H54 (cell line): ENCODE results near the gene MED12.

ENCODE experiments used
- DNase-seq: peaks from one replicate; pipeline ENCODE4 v3.0.0; 2011; ENCODE audit warnings: low spot score, mixed read lengths; ENCODE audit not compliant: insufficient read length
- FAIRE-seq: peaks from 3 replicates; lab custom pipeline; 2011; peaks lifted over from hg19 to GRCh38; lab: Jason Lieb, UNC
- POLR2A ChIP-seq: IDR thresholded peaks from 2 replicates; pipeline ENCODE4 v1.6.1; 2011; ENCODE audit warnings: low read depth, mild to moderate bottlenecking, low read length

Gene MED12

DNA sequence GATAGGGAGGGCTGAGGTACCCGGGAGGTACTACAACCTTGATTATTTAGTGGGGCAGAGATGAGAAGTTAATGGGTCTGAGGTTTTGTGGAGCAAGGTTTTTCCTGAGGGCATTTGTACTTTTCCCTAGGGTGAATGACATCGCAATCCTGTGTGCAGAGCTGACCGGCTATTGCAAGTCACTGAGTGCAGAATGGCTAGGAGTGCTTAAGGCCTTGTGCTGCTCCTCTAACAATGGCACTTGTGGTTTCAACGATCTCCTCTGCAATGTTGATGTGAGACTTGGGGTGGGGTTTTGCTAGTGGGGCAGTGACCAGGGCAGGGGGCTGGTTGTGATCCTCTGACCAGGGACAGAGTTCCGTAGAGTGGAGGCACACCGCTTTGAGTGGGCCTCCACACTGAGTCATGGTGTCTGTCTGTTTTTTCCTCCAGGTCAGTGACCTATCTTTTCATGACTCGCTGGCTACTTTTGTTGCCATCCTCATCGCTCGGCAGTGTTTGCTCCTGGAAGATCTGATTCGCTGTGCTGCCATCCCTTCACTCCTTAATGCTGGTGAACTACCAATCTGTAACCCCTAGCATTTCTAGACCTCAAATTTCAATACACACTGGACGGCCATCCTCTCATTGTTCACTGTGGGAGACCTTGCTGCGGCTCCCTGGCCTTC is 9.9 kb downstream of the MED12 start:
- no peak for TF ChIP-seq POLR2A
- FAIRE-seq (no peak), DNase-seq (peak; percentile 35)

DNA sequence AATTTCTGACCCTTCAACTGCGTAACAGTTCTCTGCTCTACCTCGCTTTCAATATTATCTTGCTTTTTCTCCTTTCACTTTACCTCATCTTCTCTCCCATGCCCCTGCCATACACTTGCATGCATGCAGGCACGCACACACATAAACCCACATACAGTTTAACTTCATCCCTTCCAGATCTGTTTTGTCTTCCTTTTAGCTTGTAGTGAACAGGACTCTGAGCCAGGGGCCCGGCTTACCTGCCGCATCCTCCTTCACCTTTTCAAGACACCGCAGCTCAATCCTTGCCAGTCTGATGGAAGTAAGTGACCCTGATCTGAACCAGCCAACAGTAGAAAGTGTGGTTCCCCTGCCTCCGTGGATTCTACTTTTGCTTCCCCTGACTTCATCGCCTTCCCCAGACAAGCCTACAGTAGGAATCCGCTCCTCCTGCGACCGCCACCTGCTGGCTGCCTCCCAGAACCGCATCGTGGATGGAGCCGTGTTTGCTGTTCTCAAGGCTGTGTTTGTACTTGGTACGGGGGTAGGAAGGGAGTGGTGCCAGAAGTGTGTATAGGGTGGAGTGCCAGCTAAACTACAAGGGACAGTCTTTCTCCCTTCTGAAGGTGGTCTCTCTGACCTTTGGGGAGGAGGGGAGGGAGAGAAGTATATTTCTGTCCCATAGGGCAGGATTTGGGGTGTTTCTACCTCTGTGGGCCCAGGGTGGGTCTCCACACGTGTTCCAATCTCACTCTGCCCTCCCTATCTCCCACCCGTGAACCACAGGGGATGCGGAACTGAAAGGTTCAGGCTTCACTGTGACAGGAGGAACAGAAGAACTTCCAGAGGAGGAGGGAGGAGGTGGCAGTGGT is 10.7 kb downstream of the MED12 start:
- no peak for FAIRE-seq
- no peak for DNase-seq
- no peak for TF ChIP-seq POLR2A

DNA sequence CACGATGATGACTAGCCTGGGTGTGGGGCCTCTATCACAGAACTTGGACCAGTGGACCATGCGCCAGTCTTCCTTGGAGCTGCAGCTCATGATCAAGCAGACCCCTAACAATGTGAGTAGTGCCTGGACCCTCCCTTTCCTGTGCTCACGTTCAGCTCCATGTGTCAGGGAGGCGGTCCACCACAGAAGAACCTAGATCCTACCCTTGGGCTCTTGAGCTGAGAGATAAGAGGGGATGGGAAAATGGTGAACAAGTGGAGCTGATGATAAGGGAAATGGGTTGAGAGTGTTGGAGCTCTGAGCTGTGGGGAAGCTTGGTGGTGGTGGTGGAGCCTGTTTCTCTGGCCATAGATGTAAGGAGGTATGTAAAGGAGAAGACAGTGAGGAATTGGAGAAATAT is 13.1 kb downstream of the MED12 start:
- TF ChIP-seq POLR2A = no peak
- FAIRE-seq (no peak), DNase-seq (no peak)

- TF ChIP-seq POLR2A = no peak
- no peak for DNase-seq
- FAIRE-seq = no peak
Measured at GRCh38 chrX:71140440-71140839, 22.0 kb downstream of the MED12 start.

- no peak for FAIRE-seq
- TF ChIP-seq POLR2A = no peak
- DNase-seq = no peak
Measured at GRCh38 chrX:71143508-71143907, 25.1 kb downstream of the MED12 start.

DNA sequence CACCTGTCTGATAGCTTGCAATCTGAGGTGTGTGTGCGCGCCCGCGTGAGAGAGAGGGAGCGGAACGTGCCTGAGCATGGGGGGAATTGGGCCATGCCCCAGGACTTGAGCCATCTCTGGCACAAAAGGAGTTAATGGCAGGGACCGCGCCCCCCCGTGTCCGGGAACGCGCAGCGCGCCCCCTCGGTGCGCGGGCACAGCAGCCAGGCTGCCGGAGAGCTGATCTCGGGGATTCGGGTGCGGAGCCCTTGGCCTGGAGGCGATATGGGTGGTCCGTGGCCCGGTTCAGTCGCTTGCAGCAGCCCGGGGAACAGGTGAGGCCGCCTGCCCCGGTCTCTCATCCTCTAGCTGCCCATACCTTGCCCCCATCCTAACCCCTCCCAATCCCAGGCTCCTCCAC is 26.3 kb downstream of the MED12 start, which contains the start of gene NLGN3:
TSS of gene NLGN3 (plus strand) at position 191 of the 400 bp plus-strand sequence. CDS start 2,909 bp downstream, outside the sequence.
- DNase-seq (no peak), FAIRE-seq (no peak)
- TF ChIP-seq POLR2A = no peak

- TF ChIP-seq POLR2A = no peak
- no peak for DNase-seq
- FAIRE-seq = no peak
Measured at GRCh38 chrX:71147496-71148277, 29.3 kb downstream of the MED12 start.

- no peak for TF ChIP-seq POLR2A
- DNase-seq (no peak), FAIRE-seq (no peak)
Measured at GRCh38 chrX:71148278-71148663, 29.9 kb downstream of the MED12 start.

- no peak for FAIRE-seq
- no peak for TF ChIP-seq POLR2A
Measured at GRCh38 chrX:71151366-71151765, 33.0 kb downstream of the MED12 start.

GRCh38 chrX:71154196-71154595 is 35.8 kb downstream of the MED12 start:
- DNase-seq (no peak), FAIRE-seq (no peak)
- TF ChIP-seq POLR2A = no peak

More at GRCh38 chrX:71151366-71151765, 33.0 kb downstream of the MED12 start:
- DNase-seq = no peak

DNA sequence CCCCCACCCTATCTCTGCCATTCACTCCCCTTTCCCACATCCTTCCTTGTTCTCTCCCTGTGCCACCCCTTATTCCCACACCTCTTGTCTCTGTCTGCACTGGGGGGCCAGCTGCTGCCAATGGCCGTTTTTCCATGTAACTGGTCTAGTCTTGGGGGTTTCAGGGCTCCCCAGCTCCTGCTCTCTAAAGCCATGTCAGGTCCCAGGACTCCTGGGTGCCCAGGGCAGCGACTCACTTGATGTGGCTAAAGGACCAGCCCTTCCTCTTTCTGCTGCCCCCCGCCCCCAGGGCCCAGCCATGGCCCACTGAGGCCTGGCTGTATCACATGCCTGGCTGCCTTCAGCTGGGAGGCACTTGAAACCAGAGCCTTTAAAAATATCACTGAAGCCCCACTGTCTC is 36.2 kb downstream of the MED12 start:
- DNase-seq = no peak
- TF ChIP-seq POLR2A = no peak
- FAIRE-seq = no peak

DNA sequence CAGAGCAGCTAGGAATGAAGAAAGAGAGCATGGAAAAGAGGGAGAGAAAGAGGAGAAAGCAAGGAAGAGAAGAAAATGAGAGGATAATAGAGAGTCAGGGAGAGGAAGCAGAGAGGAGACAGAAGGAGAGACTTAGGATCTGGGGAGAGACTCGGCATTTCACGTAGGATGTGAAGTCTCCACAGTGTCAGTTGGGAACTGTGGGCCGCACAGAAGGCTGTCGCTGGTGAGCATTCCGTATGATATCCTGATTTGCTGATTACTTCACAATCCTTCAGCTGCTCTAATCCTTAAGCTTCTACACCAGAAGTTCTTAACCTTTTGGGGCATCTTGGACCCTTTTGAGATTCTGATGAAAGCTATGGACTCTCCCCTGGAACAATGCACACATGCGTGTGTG is 40.2 kb downstream of the MED12 start:
- DNase-seq (no peak), FAIRE-seq (no peak)
- no peak for TF ChIP-seq POLR2A

DNA sequence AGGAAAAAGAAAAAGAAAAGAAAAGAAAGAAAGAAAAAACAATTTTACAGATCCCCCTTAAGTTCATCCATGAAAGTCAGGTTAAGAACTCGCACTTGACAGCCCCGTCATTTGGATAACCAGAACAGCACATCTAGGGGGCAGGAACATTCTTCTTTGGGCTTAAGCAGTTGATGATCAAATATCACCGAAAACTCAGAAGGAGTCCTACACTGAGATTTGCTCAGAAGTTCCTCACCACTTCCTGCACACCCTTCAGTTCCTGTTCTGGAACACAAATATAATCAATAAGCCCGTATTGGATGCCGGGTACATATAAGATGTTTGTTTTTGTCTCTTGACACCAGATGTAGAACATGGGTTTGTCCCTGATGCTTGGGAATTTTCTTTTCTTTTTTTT is 40.9 kb downstream of the MED12 start:
- no peak for TF ChIP-seq POLR2A
- FAIRE-seq (no peak), DNase-seq (no peak)

- no peak for DNase-seq
- no peak for FAIRE-seq
- TF ChIP-seq POLR2A = no peak
Measured at GRCh38 chrX:71160475-71160874, 42.1 kb downstream of the MED12 start.
